ENCODE results near the gene NDUFB3.
A peak's percentile ranks its signal among the peaks of the same experiment; 100 is the strongest.

NDUFB3 gene

GRCh38 chr2:201128933-201129505 lies 57.2 kb downstream of the NDUFB3 start:
- H3K27me3 ChIP-seq (ENCODE audit: insufficient read depth, low read length, poor library complexity, severe bottlenecking) = no peaks in the 10 kb centered on the region
- no peak overlapping the region for H2AFZ ChIP-seq (ENCODE audit: low read length)
- H3K9ac ChIP-seq (ENCODE audit: low read depth, low read length, poor library complexity, severe bottlenecking) = no peak overlapping the region
- peaks cover 24% of the 10 kb centered on the region; the same call in 1 of the 2 replicates for H3K36me3 ChIP-seq (ENCODE audit: insufficient read depth, low read length)
- H3F3A ChIP-seq (ENCODE audit: low read depth) = no peaks in the 10 kb centered on the region
- H3K4me3 ChIP-seq (ENCODE audit: low read length, poor library complexity, severe bottlenecking) = peak overlapping the region; percentile 6
- TF ChIP-seq EZH2phosphoT487 (IDR thresholded peaks at IDR 0.05; ENCODE audit: borderline replicate concordance) = no peak
- TF ChIP-seq, protein P1, sequence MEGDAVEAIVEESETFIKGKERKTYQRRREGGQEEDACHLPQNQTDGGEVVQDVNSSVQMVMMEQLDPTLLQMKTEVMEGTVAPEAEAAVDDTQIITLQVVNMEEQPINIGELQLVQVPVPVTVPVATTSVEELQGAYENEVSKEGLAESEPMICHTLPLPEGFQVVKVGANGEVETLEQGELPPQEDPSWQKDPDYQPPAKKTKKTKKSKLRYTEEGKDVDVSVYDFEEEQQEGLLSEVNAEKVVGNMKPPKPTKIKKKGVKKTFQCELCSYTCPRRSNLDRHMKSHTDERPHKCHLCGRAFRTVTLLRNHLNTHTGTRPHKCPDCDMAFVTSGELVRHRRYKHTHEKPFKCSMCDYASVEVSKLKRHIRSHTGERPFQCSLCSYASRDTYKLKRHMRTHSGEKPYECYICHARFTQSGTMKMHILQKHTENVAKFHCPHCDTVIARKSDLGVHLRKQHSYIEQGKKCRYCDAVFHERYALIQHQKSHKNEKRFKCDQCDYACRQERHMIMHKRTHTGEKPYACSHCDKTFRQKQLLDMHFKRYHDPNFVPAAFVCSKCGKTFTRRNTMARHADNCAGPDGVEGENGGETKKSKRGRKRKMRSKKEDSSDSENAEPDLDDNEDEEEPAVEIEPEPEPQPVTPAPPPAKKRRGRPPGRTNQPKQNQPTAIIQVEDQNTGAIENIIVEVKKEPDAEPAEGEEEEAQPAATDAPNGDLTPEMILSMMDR (conservative IDR thresholded peaks at IDR 0.05; ENCODE audit: low read length) = no peak
- H3K4me2 ChIP-seq (ENCODE audit: low read depth, low read length, poor library complexity, severe bottlenecking) = peak overlapping the region; percentile 90
- H3K9me3 ChIP-seq (ENCODE audit: insufficient read depth, low read depth, low read length) = no peaks in the 10 kb centered on the region
- peaks cover 35% of the 10 kb centered on the region for H4K20me1 ChIP-seq (ENCODE audit: insufficient read depth, low read length, poor library complexity, severe bottlenecking)
- H3K79me2 ChIP-seq (ENCODE audit: insufficient read depth, low read length) = peaks cover 89% of the 10 kb centered on the region
- H3K4me1 ChIP-seq (ENCODE audit: insufficient read depth, low read length, poor library complexity, severe bottlenecking) = peaks cover 58% of the 10 kb centered on the region
- no peaks in the 10 kb centered on the region for H3K9me2 ChIP-seq (replicated peaks; ENCODE audit: low read depth, low read length)

DNA sequence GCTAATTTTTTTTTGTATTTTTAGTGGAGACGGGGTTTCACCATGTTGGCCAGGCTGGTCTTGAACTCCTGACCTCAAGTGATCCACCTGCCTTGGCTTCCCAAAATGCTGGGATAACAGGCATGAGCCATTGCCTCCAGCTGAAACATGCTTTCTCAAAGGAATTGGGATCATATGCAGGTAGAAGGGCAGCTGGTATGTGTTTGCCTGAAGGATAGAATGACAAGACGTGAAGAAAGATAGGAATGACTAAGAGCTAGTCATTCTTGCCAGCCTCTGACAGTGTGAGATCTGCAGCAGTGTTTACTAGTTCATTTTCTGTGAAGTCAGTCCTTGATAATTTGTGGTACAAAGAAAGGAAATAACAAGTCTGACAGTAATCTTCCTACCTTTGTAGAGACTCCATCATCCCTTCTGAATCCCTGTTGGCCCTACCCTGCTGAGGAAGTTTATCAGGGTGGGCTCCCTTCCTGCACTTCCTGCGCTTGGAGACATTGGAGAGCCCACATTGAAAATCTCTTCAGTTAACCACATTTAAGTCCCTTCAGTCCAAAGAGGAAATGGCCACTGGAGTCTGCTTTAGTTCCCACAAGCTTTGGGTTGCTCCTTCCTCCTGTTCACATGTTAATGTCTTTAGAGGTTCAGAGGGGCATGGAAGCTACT lies 58.9 kb downstream of the NDUFB3 start:
- H3K9ac ChIP-seq (ENCODE audit: low read depth, low read length, poor library complexity, severe bottlenecking) = no peak overlapping the region
- H3K4me2 ChIP-seq (ENCODE audit: low read depth, low read length, poor library complexity, severe bottlenecking) = peak overlapping the region; percentile 2
- no peaks in the 10 kb centered on the region for H3K27me3 ChIP-seq (ENCODE audit: insufficient read depth, low read length, poor library complexity, severe bottlenecking)
- H3K4me3 ChIP-seq (ENCODE audit: low read length, poor library complexity, severe bottlenecking) = no peak overlapping the region
- peaks cover 35% of the 10 kb centered on the region; the same call in 1 of the 2 replicates for H3K36me3 ChIP-seq (ENCODE audit: insufficient read depth, low read length)
- peaks cover 43% of the 10 kb centered on the region for H3K4me1 ChIP-seq (ENCODE audit: insufficient read depth, low read length, poor library complexity, severe bottlenecking)
- H3F3A ChIP-seq (ENCODE audit: low read depth) = no peaks in the 10 kb centered on the region
- peaks cover 73% of the 10 kb centered on the region for H3K79me2 ChIP-seq (ENCODE audit: insufficient read depth, low read length)
- H3K9me2 ChIP-seq (replicated peaks; ENCODE audit: low read depth, low read length) = no peaks in the 10 kb centered on the region
- no peak overlapping the region for H2AFZ ChIP-seq (ENCODE audit: low read length)
- H3K9me3 ChIP-seq (ENCODE audit: insufficient read depth, low read depth, low read length) = no peaks in the 10 kb centered on the region
- H4K20me1 ChIP-seq (ENCODE audit: insufficient read depth, low read length, poor library complexity, severe bottlenecking) = peaks cover 35% of the 10 kb centered on the region
- no peak for TF ChIP-seq EZH2phosphoT487 (IDR thresholded peaks at IDR 0.05; ENCODE audit: borderline replicate concordance)
- TF ChIP-seq, protein P1 (conservative IDR thresholded peaks at IDR 0.05; ENCODE audit: low read length) = no peak

GRCh38 chr2:201132518-201132917 lies 60.7 kb downstream of the NDUFB3 start:
- no peak overlapping the region for H3K4me2 ChIP-seq (ENCODE audit: low read depth, low read length, poor library complexity, severe bottlenecking)
- peaks cover 54% of the 10 kb centered on the region; the same call in 1 of the 2 replicates for H3K36me3 ChIP-seq (ENCODE audit: insufficient read depth, low read length)
- peaks cover 54% of the 10 kb centered on the region for H3K79me2 ChIP-seq (ENCODE audit: insufficient read depth, low read length)
- no peaks in the 10 kb centered on the region for H3K9me3 ChIP-seq (ENCODE audit: insufficient read depth, low read depth, low read length)
- H3K9ac ChIP-seq (ENCODE audit: low read depth, low read length, poor library complexity, severe bottlenecking) = no peak overlapping the region
- TF ChIP-seq, protein P1 (conservative IDR thresholded peaks at IDR 0.05; ENCODE audit: low read length) = no peak
- TF ChIP-seq EZH2phosphoT487 (IDR thresholded peaks at IDR 0.05; ENCODE audit: borderline replicate concordance) = no peak
- no peak overlapping the region for H2AFZ ChIP-seq (ENCODE audit: low read length)
- no peaks in the 10 kb centered on the region for H3F3A ChIP-seq (ENCODE audit: low read depth)
- H3K9me2 ChIP-seq (replicated peaks; ENCODE audit: low read depth, low read length) = no peaks in the 10 kb centered on the region
- peaks cover 26% of the 10 kb centered on the region for H4K20me1 ChIP-seq (ENCODE audit: insufficient read depth, low read length, poor library complexity, severe bottlenecking)
- peaks cover 26% of the 10 kb centered on the region for H3K4me1 ChIP-seq (ENCODE audit: insufficient read depth, low read length, poor library complexity, severe bottlenecking)
- H3K27me3 ChIP-seq (ENCODE audit: insufficient read depth, low read length, poor library complexity, severe bottlenecking) = no peaks in the 10 kb centered on the region
- H3K4me3 ChIP-seq (ENCODE audit: low read length, poor library complexity, severe bottlenecking) = no peak overlapping the region
